Psoas muscle (tissue), 8 donors: ENCODE results near the gene SHH. TPM values are rescaled to one million over a fixed set of nuclear protein-coding genes. Genes with fewer than 3 reads are reported as not detected.

Experiments
- ATAC-seq, 4 donors: fragments of 200-7000 bp; cut with Tn5 transposase; one replicate each; pipeline ENCODE4 v1.9.1; 2020; ENCODE audit warnings: moderate library complexity in 3 of 4, mild to moderate bottlenecking in 2 of 4
- DNase-seq, 2 donors: peaks; one replicate each; pipeline ENCODE4 v3.0.0-alpha.2; 2020
- H3K27ac ChIP-seq: fragments of 200-600 bp; one replicate; pipeline ENCODE4 v1.8.0; 2022
- H3K27me3 ChIP-seq, 3 donors: fragments of 200-600 bp in 1 of 3; one replicate each; pipeline versions ENCODE4 v1.6.1 to v1.8.0; 2013 to 2022; ENCODE audit warnings: low read length in 2 of 3, mild to moderate bottlenecking in 2 of 3, moderate library complexity in 1 of 3; ENCODE audit not compliant: insufficient read depth in 3 of 3
- H3K36me3 ChIP-seq, 2 donors: fragments of 200-600 bp in 1 of 2; one replicate each; pipeline versions ENCODE4 v1.6.1 to v1.8.0; 2013 to 2022; ENCODE audit warnings: low read depth in 1 of 2, mild to moderate bottlenecking in 1 of 2, moderate library complexity in 1 of 2; ENCODE audit not compliant: insufficient read depth in 1 of 2
- H3K4me1 ChIP-seq: fragments of 200-600 bp; one replicate; pipeline ENCODE4 v1.8.0; 2022
- H3K4me3 ChIP-seq: fragments of 200-600 bp; one replicate; pipeline ENCODE4 v1.8.0; 2022; ENCODE audit warnings: mild to moderate bottlenecking
- H3K9me3 ChIP-seq: fragments of 200-600 bp; one replicate; pipeline ENCODE4 v1.8.0; 2022
- CTCF ChIP-seq: fragments of 200-600 bp; IDR thresholded peaks from one replicate; pipeline ENCODE4 v1.8.0; 2022; ENCODE audit warnings: antibody characterized with exemption
- WGBS, 3 donors: extraction: QIAGEN DNeasy Blood & Tissue Kit; methylation state at CpG; one replicate each; pipeline versions ENCODE4 v1.1.6 to v1.1.7; 2013; 5-methylcytosine and 5-hydroxymethylcytosine counted together
- intact Hi-C, 2 donors: fragments of 100-400 bp; cut with DNase I; formaldehyde crosslinking; loops; one replicate each; pipeline versions ENCODE4 v1.11.0 to v1.14.2; 2022
- polyA plus RNA-seq, 3 donors: library from polyadenylated mRNA; stranded (reverse); fragments of 200-250 nt; gene quantifications; one replicate each; pipeline ENCODE4 v1.2.3, GENCODE V29; 2013
- total RNA-seq, 4 donors: library from RNA; stranded (reverse); fragmentation: NEBNext Ultra II Directional in 2 of 4; extraction: Animal tissue kit (Norgen Biotek cat#: 25700) in 2 of 4; gene quantifications; one replicate each; pipeline versions ENCODE4 v1.2.1 to v1.2.4, GENCODE V29; 2021 to 2023
- donor health status: healthy with polysubstance abuse.
- donor health status: DM: no; HTN: no; CAD: no; lungs with moderate emphysema.
- donor health status: Bipolar disorder and iron deficiency.
- donor health status: healthy.
- donor health status: DM: yes; HTN: yes; CAD: no.
- donor health status: DM: no; HTN: no; CAD: no.
- donor health status: DM: no; HTN: no; CAD: no.
- donor health status: DM: yes; HTN: yes; CAD: no.

The SHH gene
- total and polyA plus RNA-seq, 7 donors = 0.01 TPM; not detected in 5

DNA sequence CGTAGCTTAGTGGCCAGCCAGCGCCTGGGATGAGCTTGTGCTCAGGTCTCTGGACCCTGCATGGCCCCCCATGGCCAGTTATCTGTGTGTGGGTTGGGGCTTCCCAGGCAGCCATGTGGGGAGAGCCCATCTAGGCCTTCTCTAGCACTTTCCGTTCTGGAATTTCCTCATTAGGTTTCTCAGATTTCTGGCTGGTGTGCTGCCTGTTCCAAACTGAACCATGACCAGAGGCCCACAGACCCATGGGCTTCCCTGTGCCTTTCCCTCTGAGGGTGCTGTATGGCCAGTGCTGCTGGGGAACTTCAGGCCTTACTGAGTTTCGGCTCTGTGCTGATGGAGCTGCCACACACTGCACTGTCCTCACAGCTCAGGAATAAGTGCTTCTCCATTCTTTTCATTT, 50.2 kb downstream of the SHH start:
- Histone ChIP-seq H3K36me3 (peaks cover 0 to 34% of the 10 kb centered on the region in 2 donors), H3K27me3 (no peaks in the 10 kb centered on the region), H3K27ac (no peak overlapping the region), H3K9me3 (no peaks in the 10 kb centered on the region), H3K4me3 (no peak overlapping the region), H3K4me1 (peaks cover 13% of the 10 kb centered on the region)
- no peak for DNase-seq
- intact Hi-C loops = no loop called here
- no peak for TF ChIP-seq CTCF
- peak in 1 of 4 donors; percentile 41 for ATAC-seq
- 75 to 85% (median 77%) methylated on average over 4 of the region's 4 CpGs for WGBS, 3 donors

- ATAC-seq (no peak), DNase-seq (no peak)
Measured at GRCh38 chr7:155761162-155761561, 51.1 kb downstream of the SHH start.

GRCh38 chr7:155759740-155760430, 52.4 kb downstream of the SHH start:
- H3K4me1 ChIP-seq = peaks cover 20% of the 10 kb centered on the region
- H3K36me3 ChIP-seq = peaks cover 0 to 13% of the 10 kb centered on the region in 2 donors
- H3K27ac ChIP-seq = no peak overlapping the region
- no peaks in the 10 kb centered on the region for H3K9me3 ChIP-seq
- 61 to 75% (median 65%) methylated on average over 9 of the region's 9 CpGs for WGBS, 3 donors
- intact Hi-C loops = no loop called here
- no peaks in the 10 kb centered on the region for H3K27me3 ChIP-seq
- H3K4me3 ChIP-seq = no peak overlapping the region
- TF ChIP-seq CTCF = no peak
- DNase-seq = no peak
- ATAC-seq = no peak

More at GRCh38 chr7:155761162-155761561, 51.1 kb downstream of the SHH start:
- Histone ChIP-seq H3K36me3 (peaks cover 0 to 26% of the 10 kb centered on the region in 2 donors), H3K4me1 (peaks cover 13% of the 10 kb centered on the region), H3K27me3 (no peaks in the 10 kb centered on the region), H3K4me3 (no peak overlapping the region), H3K27ac (no peak overlapping the region), H3K9me3 (no peaks in the 10 kb centered on the region)
- intact Hi-C loops = no loop called here
- WGBS, 3 donors = 94 to 97% (median 95%) methylated on average over 5 of the region's 5 CpGs
- no peak for TF ChIP-seq CTCF

- TF ChIP-seq CTCF = no peak
Measured at GRCh38 chr7:155758348-155758747, 53.9 kb downstream of the SHH start.

GRCh38 chr7:155756322-155756721, 55.9 kb downstream of the SHH start:
- H3K4me3 ChIP-seq = no peak overlapping the region
- WGBS, 3 donors = 90 to 94% (median 93%) methylated on average over 9 of the region's 9 CpGs
- DNase-seq (no peak), ATAC-seq (no peak)
- no peaks in the 10 kb centered on the region for H3K9me3 ChIP-seq
- H3K27ac ChIP-seq = no peak overlapping the region
- intact Hi-C loops = no loop called here
- TF ChIP-seq CTCF = no peak
- no peaks in the 10 kb centered on the region for H3K36me3 ChIP-seq
- no peaks in the 10 kb centered on the region for H3K27me3 ChIP-seq
- H3K4me1 ChIP-seq = peaks cover 38% of the 10 kb centered on the region

More at GRCh38 chr7:155758348-155758747, 53.9 kb downstream of the SHH start:
- Histone ChIP-seq H3K4me3 (no peak overlapping the region), H3K9me3 (no peaks in the 10 kb centered on the region), H3K36me3 (no peaks in the 10 kb centered on the region), H3K4me1 (peaks cover 33% of the 10 kb centered on the region), H3K27me3 (no peaks in the 10 kb centered on the region), H3K27ac (no peak overlapping the region)
- DNase-seq = no peak
- 89 to 92% (median 91%) methylated on average over 10 of the region's 10 CpGs for WGBS, 3 donors
- intact Hi-C loops = no loop called here
- ATAC-seq = no peak
